ENCODE results near the gene ITGAV.

The ITGAV gene

GRCh38 chr2:186611526-186611925, 21.7 kb downstream of the ITGAV start:
- H3K36me3 Mint-ChIP-seq (ENCODE audit: low read depth) = no peaks in the 10 kb centered on the region
- no peaks in the 10 kb centered on the region for H3K9me3 Mint-ChIP-seq
- no peak overlapping the region for H3K27ac Mint-ChIP-seq
- H3K4me3 Mint-ChIP-seq = no peak overlapping the region
- DNase-seq (ENCODE audit: low spot score) = no peak
- H3K27me3 Mint-ChIP-seq (ENCODE audit: low read depth) = no peaks in the 10 kb centered on the region
- no peaks in the 10 kb centered on the region for H3K4me1 Mint-ChIP-seq (ENCODE audit: low read depth)

GRCh38 chr2:186612026-186612425, 22.2 kb downstream of the ITGAV start:
- H3K9me3 Mint-ChIP-seq = no peaks in the 10 kb centered on the region
- H3K36me3 Mint-ChIP-seq (ENCODE audit: low read depth) = no peaks in the 10 kb centered on the region
- H3K27me3 Mint-ChIP-seq (ENCODE audit: low read depth) = no peaks in the 10 kb centered on the region
- H3K4me1 Mint-ChIP-seq (ENCODE audit: low read depth) = no peaks in the 10 kb centered on the region
- no peak for DNase-seq (ENCODE audit: low spot score)
- no peak overlapping the region for H3K27ac Mint-ChIP-seq
- no peak overlapping the region for H3K4me3 Mint-ChIP-seq

- Mint-ChIP-seq H3K9me3 (no peaks in the 10 kb centered on the region), H3K4me3 (no peak overlapping the region), H3K27ac (no peak overlapping the region), H3K4me1 (ENCODE audit: low read depth) (no peaks in the 10 kb centered on the region), H3K27me3 (ENCODE audit: low read depth) (no peaks in the 10 kb centered on the region), H3K36me3 (ENCODE audit: low read depth) (no peaks in the 10 kb centered on the region)
- DNase-seq (ENCODE audit: low spot score) = no peak
Measured at GRCh38 chr2:186612555-186613440, 22.9 kb downstream of the ITGAV start.

- H3K4me3 Mint-ChIP-seq = no peak overlapping the region
- no peak for DNase-seq (ENCODE audit: low spot score)
- no peaks in the 10 kb centered on the region for H3K9me3 Mint-ChIP-seq
- H3K4me1 Mint-ChIP-seq (ENCODE audit: low read depth) = no peaks in the 10 kb centered on the region
- H3K36me3 Mint-ChIP-seq (ENCODE audit: low read depth) = no peaks in the 10 kb centered on the region
- H3K27ac Mint-ChIP-seq = no peak overlapping the region
- no peaks in the 10 kb centered on the region for H3K27me3 Mint-ChIP-seq (ENCODE audit: low read depth)
Measured at GRCh38 chr2:186614373-186614772, 24.5 kb downstream of the ITGAV start.

GRCh38 chr2:186617148-186617547, 27.3 kb downstream of the ITGAV start:
- no peaks in the 10 kb centered on the region for H3K36me3 Mint-ChIP-seq (ENCODE audit: low read depth)
- H3K9me3 Mint-ChIP-seq = no peaks in the 10 kb centered on the region
- no peak for DNase-seq (ENCODE audit: low spot score)
- H3K27me3 Mint-ChIP-seq (ENCODE audit: low read depth) = no peaks in the 10 kb centered on the region
- no peak overlapping the region for H3K4me3 Mint-ChIP-seq
- no peaks in the 10 kb centered on the region for H3K4me1 Mint-ChIP-seq (ENCODE audit: low read depth)
- no peak overlapping the region for H3K27ac Mint-ChIP-seq

GRCh38 chr2:186617771-186618170, 27.9 kb downstream of the ITGAV start:
- Mint-ChIP-seq H3K36me3 (ENCODE audit: low read depth) (no peaks in the 10 kb centered on the region), H3K4me1 (ENCODE audit: low read depth) (no peaks in the 10 kb centered on the region), H3K27me3 (ENCODE audit: low read depth) (no peaks in the 10 kb centered on the region), H3K4me3 (no peak overlapping the region), H3K27ac (no peak overlapping the region), H3K9me3 (no peaks in the 10 kb centered on the region)
- no peak for DNase-seq (ENCODE audit: low spot score)

- no peak overlapping the region for H3K4me3 Mint-ChIP-seq
- no peaks in the 10 kb centered on the region for H3K27me3 Mint-ChIP-seq (ENCODE audit: low read depth)
- H3K27ac Mint-ChIP-seq = no peak overlapping the region
- DNase-seq (ENCODE audit: low spot score) = no peak
- no peaks in the 10 kb centered on the region for H3K9me3 Mint-ChIP-seq
- H3K4me1 Mint-ChIP-seq (ENCODE audit: low read depth) = no peaks in the 10 kb centered on the region
- peaks cover under 1% of the 10 kb centered on the region for H3K36me3 Mint-ChIP-seq (ENCODE audit: low read depth)
Measured at GRCh38 chr2:186618696-186619095, 28.8 kb downstream of the ITGAV start.

GRCh38 chr2:186623084-186623483, 33.2 kb downstream of the ITGAV start:
- Mint-ChIP-seq H3K4me3 (no peak overlapping the region), H3K4me1 (ENCODE audit: low read depth) (no peaks in the 10 kb centered on the region), H3K9me3 (no peaks in the 10 kb centered on the region), H3K27me3 (ENCODE audit: low read depth) (no peaks in the 10 kb centered on the region), H3K27ac (no peak overlapping the region), H3K36me3 (ENCODE audit: low read depth) (peaks cover 3% of the 10 kb centered on the region)
- DNase-seq (ENCODE audit: low spot score) = no peak

- no peak overlapping the region for H3K27ac Mint-ChIP-seq
- no peaks in the 10 kb centered on the region for H3K27me3 Mint-ChIP-seq (ENCODE audit: low read depth)
- H3K4me1 Mint-ChIP-seq (ENCODE audit: low read depth) = no peaks in the 10 kb centered on the region
- H3K36me3 Mint-ChIP-seq (ENCODE audit: low read depth) = peaks cover 3% of the 10 kb centered on the region
- no peak for DNase-seq (ENCODE audit: low spot score)
- no peak overlapping the region for H3K4me3 Mint-ChIP-seq
- H3K9me3 Mint-ChIP-seq = no peaks in the 10 kb centered on the region
Measured at GRCh38 chr2:186624276-186624675, 34.4 kb downstream of the ITGAV start.

GRCh38 chr2:186629250-186629996, 39.6 kb downstream of the ITGAV start:
- Mint-ChIP-seq H3K4me1 (ENCODE audit: low read depth) (no peaks in the 10 kb centered on the region), H3K36me3 (ENCODE audit: low read depth) (no peaks in the 10 kb centered on the region), H3K27me3 (ENCODE audit: low read depth) (no peaks in the 10 kb centered on the region), H3K4me3 (no peak overlapping the region), H3K9me3 (no peaks in the 10 kb centered on the region), H3K27ac (no peak overlapping the region)
- no peak for DNase-seq (ENCODE audit: low spot score)

- no peak for DNase-seq (ENCODE audit: low spot score)
- Mint-ChIP-seq H3K27me3 (ENCODE audit: low read depth) (no peaks in the 10 kb centered on the region), H3K4me1 (ENCODE audit: low read depth) (peaks cover 2% of the 10 kb centered on the region), H3K27ac (no peak overlapping the region), H3K4me3 (no peak overlapping the region), H3K9me3 (no peaks in the 10 kb centered on the region), H3K36me3 (ENCODE audit: low read depth) (peaks cover 1% of the 10 kb centered on the region)
Measured at GRCh38 chr2:186632417-186632816, 42.6 kb downstream of the ITGAV start.

- H3K4me1 Mint-ChIP-seq (ENCODE audit: low read depth) = peaks cover 9% of the 10 kb centered on the region
- no peaks in the 10 kb centered on the region for H3K9me3 Mint-ChIP-seq
- H3K27me3 Mint-ChIP-seq (ENCODE audit: low read depth) = no peaks in the 10 kb centered on the region
- H3K27ac Mint-ChIP-seq = no peak overlapping the region
- peaks cover 7% of the 10 kb centered on the region for H3K36me3 Mint-ChIP-seq (ENCODE audit: low read depth)
- DNase-seq (ENCODE audit: low spot score) = no peak
- no peak overlapping the region for H3K4me3 Mint-ChIP-seq
Measured at GRCh38 chr2:186634701-186635100, 44.8 kb downstream of the ITGAV start.

- peaks cover 10% of the 10 kb centered on the region for H3K36me3 Mint-ChIP-seq (ENCODE audit: low read depth)
- DNase-seq (ENCODE audit: low spot score) = no peak
- no peaks in the 10 kb centered on the region for H3K27me3 Mint-ChIP-seq (ENCODE audit: low read depth)
- H3K4me3 Mint-ChIP-seq = no peak overlapping the region
- peaks cover 19% of the 10 kb centered on the region for H3K4me1 Mint-ChIP-seq (ENCODE audit: low read depth)
- no peaks in the 10 kb centered on the region for H3K9me3 Mint-ChIP-seq
- H3K27ac Mint-ChIP-seq = no peak overlapping the region
Measured at GRCh38 chr2:186636800-186637496, 47.1 kb downstream of the ITGAV start.

- peaks cover 10% of the 10 kb centered on the region for H3K36me3 Mint-ChIP-seq (ENCODE audit: low read depth)
- H3K27me3 Mint-ChIP-seq (ENCODE audit: low read depth) = no peaks in the 10 kb centered on the region
- H3K4me3 Mint-ChIP-seq = no peak overlapping the region
- no peaks in the 10 kb centered on the region for H3K9me3 Mint-ChIP-seq
- peaks cover 19% of the 10 kb centered on the region for H3K4me1 Mint-ChIP-seq (ENCODE audit: low read depth)
- no peak overlapping the region for H3K27ac Mint-ChIP-seq
- no peak for DNase-seq (ENCODE audit: low spot score)
Measured at GRCh38 chr2:186637497-186637800, 47.6 kb downstream of the ITGAV start.

Measured in T-helper 2 cell treated with Interferon-gamma antibody and Interleukin-4, amounts not matched to agents 5 μg/mL and 100 μg/mL, for 36 hours (primary cell).